GM19397 (cell line): Measurements from ENCODE around the gene ZFPL1.

Experiments
- ATAC-seq: cut with Tn5 transposase; IDR thresholded peaks from one replicate; pipeline ENCODE4 v1.9.1; 2021; ENCODE audit warnings: mild to moderate bottlenecking, moderate library complexity; ENCODE audit not compliant: unreplicated experiment

The ZFPL1 gene

DNA sequence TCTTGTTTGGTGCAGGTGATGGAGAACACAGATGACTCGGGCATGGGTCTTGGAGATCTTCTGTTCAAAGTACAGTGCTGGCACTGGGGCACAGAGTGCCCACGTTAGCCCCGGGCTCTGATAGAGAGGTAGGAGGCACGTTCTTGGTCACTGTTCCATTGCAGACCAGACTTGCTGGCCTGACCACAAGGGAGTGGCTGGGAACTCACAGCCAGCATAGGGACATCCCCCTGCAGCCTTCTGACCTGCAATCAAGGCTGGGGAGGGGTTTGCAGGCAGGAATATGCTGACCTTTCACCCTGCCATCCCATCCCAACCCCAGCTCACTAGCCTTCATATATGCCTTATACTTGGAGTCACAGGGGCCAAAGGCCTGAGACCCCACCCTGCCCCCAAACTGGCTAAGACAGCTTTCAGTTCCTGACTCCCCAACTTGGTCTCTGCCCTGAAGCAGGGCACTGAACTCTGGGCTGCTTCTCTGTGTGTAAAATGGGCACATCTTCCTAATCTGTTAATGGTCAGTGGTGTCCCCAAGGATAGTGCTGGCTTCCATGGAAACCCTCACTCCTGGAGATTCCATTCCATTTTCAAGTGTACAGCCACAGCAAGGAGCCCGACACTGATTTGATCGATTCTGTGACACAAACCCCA, 42.7 kb downstream of the ZFPL1 start:
- ATAC-seq: no peak

DNA sequence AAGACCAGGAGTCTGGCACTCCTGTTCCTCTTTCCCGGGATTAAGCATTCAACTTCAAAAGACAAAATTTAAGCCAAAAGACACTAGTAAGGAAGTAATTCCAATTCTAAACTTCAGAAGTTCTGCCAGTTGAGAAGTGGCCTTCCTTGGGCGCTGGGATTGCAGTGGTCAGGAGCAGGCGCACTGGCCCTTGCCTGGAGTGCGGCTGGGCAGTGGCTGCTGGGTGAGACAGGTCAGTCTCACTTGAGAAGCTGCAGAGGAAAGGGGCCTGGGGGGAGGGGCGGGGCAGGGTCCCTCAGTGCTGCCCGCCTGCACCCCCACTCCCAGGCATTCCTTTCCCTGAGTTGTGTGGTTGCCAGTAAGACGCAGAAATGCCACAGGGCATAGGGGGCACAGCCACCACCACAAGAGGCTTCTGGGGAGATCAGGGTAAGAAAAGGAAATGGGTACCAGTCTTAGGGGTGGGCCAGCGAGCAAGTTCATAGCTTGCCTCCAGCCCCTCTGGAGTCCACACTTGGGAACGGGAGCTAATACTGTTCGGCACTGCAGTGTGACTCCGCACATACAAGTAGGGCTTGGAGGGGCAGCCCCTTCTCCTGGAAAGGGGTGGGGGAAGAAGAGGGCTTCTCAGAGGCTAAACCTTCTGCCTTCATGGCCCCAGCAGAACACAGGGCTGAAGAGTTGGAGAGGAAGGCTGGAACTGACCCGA, 43.6 kb downstream of the ZFPL1 start:
- ATAC-seq: no peak

GRCh38 chr11:65128182-65129145, 44.4 kb downstream of the ZFPL1 start:
- ATAC-seq: no peak

DNA sequence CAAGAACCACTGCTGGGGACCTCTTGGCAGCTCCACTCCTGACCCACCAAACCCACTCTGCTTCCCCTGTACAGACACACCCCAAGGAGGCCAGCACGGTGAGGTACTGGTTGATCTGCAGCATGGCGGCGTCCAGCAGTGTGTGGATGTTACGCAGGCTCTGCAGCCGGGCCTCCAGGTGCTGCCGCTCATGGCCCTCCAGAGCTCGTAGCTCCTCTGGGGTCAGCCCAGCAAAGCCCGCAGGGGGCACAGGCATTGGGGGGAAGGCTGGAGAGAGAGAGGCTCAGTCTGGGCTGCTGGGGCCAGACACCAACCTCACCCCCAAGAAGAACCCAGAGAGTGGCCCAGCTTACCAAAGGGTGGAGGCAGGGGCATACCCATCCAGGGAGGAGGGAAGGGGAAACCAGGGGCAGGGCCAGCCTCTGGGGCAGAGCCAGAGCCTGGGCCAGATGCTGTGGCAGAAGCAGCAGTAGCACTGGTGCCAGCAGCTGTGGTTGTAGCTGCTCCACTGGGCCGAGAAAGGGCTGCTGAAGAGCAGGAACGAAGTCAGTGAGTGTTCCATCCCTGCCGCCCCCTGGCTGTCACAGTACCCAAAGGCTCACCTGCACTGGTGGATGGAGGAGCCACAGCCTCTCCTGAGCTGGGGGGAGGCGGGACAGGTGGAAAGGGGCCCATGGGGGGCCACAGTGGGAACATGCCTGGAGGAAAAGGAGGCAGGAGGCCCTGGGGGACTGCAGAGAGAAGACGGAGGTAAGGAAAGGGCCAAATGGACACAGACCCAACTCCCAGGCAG, 45.8 kb downstream of the ZFPL1 start:
- ATAC-seq: no peak

GRCh38 chr11:65130631-65131416, 46.8 kb downstream of the ZFPL1 start:
- ATAC-seq: no peak

GRCh38 chr11:65131417-65131776, 47.4 kb downstream of the ZFPL1 start:
- ATAC-seq: no peak

DNA sequence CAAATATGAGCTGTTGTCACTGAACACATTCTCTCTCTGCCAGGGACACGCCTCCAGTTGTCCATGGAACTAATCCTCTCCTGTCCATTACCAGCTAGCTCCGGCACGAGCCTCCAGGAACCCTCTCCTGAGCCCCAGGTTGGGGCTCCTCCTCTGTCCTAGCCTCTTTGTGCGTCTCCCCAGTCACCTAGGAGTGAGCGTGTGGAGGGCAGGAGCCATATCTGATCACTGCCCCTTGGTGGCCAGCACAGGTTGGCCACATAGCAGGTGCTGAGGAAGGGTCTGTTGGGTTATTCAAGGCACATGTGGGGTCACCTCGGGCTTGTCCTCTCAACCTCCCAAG, 47.8 kb downstream of the ZFPL1 start:
- ATAC-seq: no peak

GRCh38 chr11:65132238-65132987, 48.4 kb downstream of the ZFPL1 start:
- peak; percentile 31 for ATAC-seq

DNA sequence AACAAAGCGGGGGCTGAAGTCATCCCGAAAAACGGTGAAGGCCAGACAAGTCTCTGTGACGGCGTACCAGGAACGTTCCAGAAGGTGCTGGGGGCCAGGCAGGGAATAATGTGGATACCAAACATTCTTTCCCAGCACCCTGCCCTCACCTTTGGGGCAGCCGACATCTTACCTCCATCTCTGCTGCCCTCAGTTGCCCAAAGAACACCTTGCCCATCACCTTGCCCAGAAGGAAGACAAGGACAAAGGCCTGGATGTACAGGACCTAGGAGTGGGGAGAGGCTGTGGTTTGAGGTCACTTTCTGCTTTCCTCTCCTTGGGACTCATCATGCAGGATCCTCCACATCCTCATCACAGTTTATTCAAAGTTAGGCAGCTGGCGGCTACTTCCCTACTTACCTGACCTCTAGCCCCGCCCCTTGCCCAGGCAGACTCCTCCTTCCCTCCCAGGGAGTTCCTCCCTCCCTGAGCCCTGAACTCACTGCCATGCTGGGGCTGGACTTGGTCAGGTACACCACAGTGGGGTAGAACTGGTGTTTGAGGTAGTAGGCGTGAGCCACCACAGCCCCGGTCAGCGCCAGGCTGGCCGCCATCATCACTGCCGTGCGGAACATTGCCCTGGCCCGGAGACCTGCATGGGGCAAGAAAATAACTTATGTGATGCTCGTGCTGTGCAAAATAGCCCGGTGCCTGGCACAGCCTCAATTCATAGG, 49.1 kb downstream of the ZFPL1 start:
- ATAC-seq: no peak

- ATAC-seq: no peak
Measured at GRCh38 chr11:65133724-65134123, 49.7 kb downstream of the ZFPL1 start.

- peak; percentile 53 for ATAC-seq
Measured at GRCh38 chr11:65134240-65134951, 50.4 kb downstream of the ZFPL1 start, which contains the start of gene SYVN1. TSS of gene SYVN1 (minus strand) at chr11:65134519. CDS start at chr11:65133601, 918 bp downstream.

GRCh38 chr11:65134952-65135632, 51.1 kb downstream of the ZFPL1 start:
- peak; percentile 52 for ATAC-seq

DNA sequence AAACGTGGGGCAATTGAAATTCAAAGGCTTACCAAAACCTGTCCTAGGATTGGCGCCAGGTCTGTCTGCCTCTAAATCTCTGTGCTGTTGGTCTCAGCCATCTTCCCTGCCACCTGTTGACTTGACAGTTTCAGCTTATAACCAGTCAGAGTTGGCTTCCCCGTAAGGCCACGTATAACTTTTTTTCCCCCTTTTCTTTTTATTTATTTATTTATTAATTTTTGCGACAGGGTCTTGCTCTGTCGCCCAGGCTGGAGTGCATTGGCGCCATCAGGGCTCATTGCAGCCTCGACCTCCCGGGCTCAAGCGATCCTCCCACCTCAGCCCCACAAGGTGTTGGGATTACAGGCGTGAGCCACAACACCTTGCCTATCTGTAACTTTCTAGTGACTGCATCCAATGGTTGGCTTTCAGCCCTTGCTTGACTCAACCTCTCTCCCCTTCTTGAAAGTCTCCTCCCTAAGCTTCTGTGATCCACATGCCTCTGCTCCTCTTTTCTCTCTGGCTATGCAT, 51.7 kb downstream of the ZFPL1 start:
- no peak for ATAC-seq

DNA sequence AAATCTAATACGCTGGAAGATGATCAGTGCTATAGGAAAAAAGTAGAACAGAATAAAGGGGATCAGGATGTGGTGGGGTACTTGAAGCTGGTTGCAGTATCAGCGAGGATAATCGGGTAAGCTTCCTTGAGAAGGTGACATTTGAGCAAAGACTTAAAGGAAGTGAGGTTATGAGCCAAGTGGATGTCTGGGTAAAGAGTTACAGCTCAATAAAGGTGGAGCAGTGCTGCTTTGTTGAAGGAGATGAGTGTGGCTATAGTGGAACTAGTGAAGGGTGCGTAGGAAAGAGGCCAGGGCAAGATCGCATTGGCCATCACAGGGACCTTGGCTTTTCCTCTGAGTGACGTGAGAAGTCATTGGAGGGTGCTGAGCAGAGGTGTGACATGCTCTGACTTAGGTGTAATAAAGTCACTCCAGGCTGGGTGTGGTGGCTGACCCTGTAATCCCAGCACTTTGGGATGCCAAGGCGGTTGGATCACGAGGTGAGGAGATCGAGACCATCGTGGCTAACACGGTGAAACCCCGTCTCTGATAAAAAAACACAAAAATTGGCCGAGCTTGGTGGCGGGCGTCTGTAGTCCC, 52.6 kb downstream of the ZFPL1 start:
- no peak for ATAC-seq
